Left lung (tissue), 10 donors: ENCODE data around the gene C4BPA. TPM values are rescaled to one million over a fixed set of nuclear protein-coding genes. Genes with fewer than 3 reads are reported as not detected.

ENCODE experiments used
- ATAC-seq: fragments of 200-7000 bp; cut with Tn5 transposase; one replicate; pipeline ENCODE4 v1.9.1; 2020; ENCODE audit warnings: moderate library complexity
- DNase-seq, 4 donors: peaks; one replicate each; pipeline ENCODE4 v3.0.0-alpha.2; 2013 to 2020
- H3K27ac ChIP-seq, 2 donors: fragments of 200-600 bp; sonication (generic) in 1 of 2; one replicate each; pipeline versions ENCODE4 v1.5.0 to v1.8.0; 2020 to 2021
- H3K27me3 ChIP-seq, 2 donors: fragments of 200-600 bp; sonication (generic) in 1 of 2; one replicate each; pipeline versions ENCODE4 v1.5.0 to v1.8.0; 2020 to 2021
- H3K36me3 ChIP-seq, 2 donors: fragments of 200-600 bp; sonication (generic) in 1 of 2; one replicate each; pipeline versions ENCODE4 v1.5.0 to v1.8.0; 2020 to 2021
- H3K4me1 ChIP-seq, 2 donors: fragments of 200-600 bp; one replicate each; pipeline ENCODE4 v1.8.0; 2021
- H3K4me3 ChIP-seq, 2 donors: fragments of 200-600 bp; sonication (generic) in 1 of 2; one replicate each; pipeline versions ENCODE4 v1.5.0 to v1.8.0; 2020 to 2021; ENCODE audit warnings: mild to moderate bottlenecking in 1 of 2
- H3K9me3 ChIP-seq, 2 donors: fragments of 200-600 bp; sonication (generic) in 1 of 2; one replicate each; pipeline versions ENCODE4 v1.5.0 to v1.8.0; 2020 to 2021
- CTCF ChIP-seq, 2 donors: fragments of 200-600 bp; sonication (generic) in 1 of 2; IDR thresholded peaks; one replicate each; pipeline versions ENCODE4 v1.5.0 to v1.8.0; 2021; ENCODE audit warnings: antibody characterized with exemption in 2 of 2
- intact Hi-C, 2 donors: fragments of 100-400 bp; cut with DNase I; formaldehyde crosslinking; loops; one replicate each; pipeline versions ENCODE4 v1.11.2 to v1.14.2; 2022
- polyA plus RNA-seq, 6 donors: library from polyadenylated mRNA; unstranded; fragments of 120-200 nt; gene quantifications; one replicate each; pipeline ENCODE4 v1.2.1, GENCODE V29; 2013; ENCODE audit not compliant: insufficient read length in 6 of 6
- total RNA-seq, 2 donors: library from RNA; stranded (reverse); fragmentation: NEBNext Ultra II Directional; extraction: Animal tissue kit (Norgen Biotek cat#: 25700); gene quantifications; one replicate each; pipeline ENCODE4 v1.2.1, GENCODE V29; 2021
- donor health status: DM: no; HTN: yes; CAD: no.
- donor health status: DM: no; HTN: no; CAD: no.

The C4BPA gene
- total and polyA plus RNA-seq, 8 donors: 0.31 to 32.1 (median 0.64) TPM

GRCh38 chr1:207139616-207140015 lies 35.6 kb downstream of the C4BPA start:
- peaks cover 0 to 10% of the 10 kb centered on the region in 2 donors for H3K4me1 ChIP-seq
- H3K27me3 ChIP-seq: no peaks in the 10 kb centered on the region
- intact Hi-C loops: no loop called here
- TF ChIP-seq CTCF (IDR thresholded peaks at IDR 0.05): no peak
- no peaks in the 10 kb centered on the region for H3K36me3 ChIP-seq
- H3K4me3 ChIP-seq: no peak overlapping the region
- no peaks in the 10 kb centered on the region for H3K9me3 ChIP-seq
- ATAC-seq (no peak), DNase-seq (no peak)
- no peak overlapping the region for H3K27ac ChIP-seq

GRCh38 chr1:207140536-207140935 lies 36.5 kb downstream of the C4BPA start:
- intact Hi-C loops: no loop called here
- Histone ChIP-seq H3K36me3 (no peaks in the 10 kb centered on the region), H3K4me1 (peaks cover 0 to 6% of the 10 kb centered on the region in 2 donors), H3K4me3 (no peak overlapping the region), H3K27me3 (no peaks in the 10 kb centered on the region), H3K27ac (no peak overlapping the region), H3K9me3 (no peaks in the 10 kb centered on the region)
- no peak for DNase-seq
- no peak for ATAC-seq
- no peak for TF ChIP-seq CTCF (IDR thresholded peaks at IDR 0.05)

GRCh38 chr1:207145401-207146058 lies 41.5 kb downstream of the C4BPA start:
- no peaks in the 10 kb centered on the region for H3K36me3 ChIP-seq
- no peaks in the 10 kb centered on the region for H3K27me3 ChIP-seq
- TF ChIP-seq CTCF (IDR thresholded peaks at IDR 0.05): no peak
- intact Hi-C loops: no loop called here
- peaks cover 0 to 10% of the 10 kb centered on the region in 2 donors for H3K4me1 ChIP-seq
- no peaks in the 10 kb centered on the region for H3K9me3 ChIP-seq
- no peak for DNase-seq
- H3K27ac ChIP-seq: no peak overlapping the region
- ATAC-seq: peak; percentile 36
- H3K4me3 ChIP-seq: no peak overlapping the region

- H3K27ac ChIP-seq: no peak overlapping the region
- TF ChIP-seq CTCF (IDR thresholded peaks at IDR 0.05): no peak
- no peak overlapping the region for H3K4me3 ChIP-seq
- intact Hi-C loops: no loop called here
- peaks cover 0 to 20% of the 10 kb centered on the region in 2 donors for H3K4me1 ChIP-seq
- H3K27me3 ChIP-seq: no peaks in the 10 kb centered on the region
- DNase-seq (no peak), ATAC-seq (no peak)
- H3K36me3 ChIP-seq: no peaks in the 10 kb centered on the region
- peaks cover 0 to 19% of the 10 kb centered on the region in 2 donors for H3K9me3 ChIP-seq
These were observed 47.9 kb downstream of the C4BPA start for GRCh38 chr1:207151920-207152319.

- Histone ChIP-seq H3K9me3 (peaks cover 0 to 19% of the 10 kb centered on the region in 2 donors), H3K4me1 (peaks cover 0 to 20% of the 10 kb centered on the region in 2 donors), H3K36me3 (no peaks in the 10 kb centered on the region), H3K4me3 (no peak overlapping the region), H3K27ac (no peak overlapping the region), H3K27me3 (no peaks in the 10 kb centered on the region)
- ATAC-seq (no peak), DNase-seq (no peak)
- no peak for TF ChIP-seq CTCF (IDR thresholded peaks at IDR 0.05)
- intact Hi-C loops: no loop called here
These were observed 48.9 kb downstream of the C4BPA start for GRCh38 chr1:207152792-207153468.
